Stimulated activated CD8-positive, alpha-beta memory T cell treated with anti-CD3 and anti-CD28 coated beads, Interleukin-15, amount 100 ng/mL, for 48 hours (primary cell): ENCODE data around the gene ZMAT5.

Source experiments
- DNase-seq, 2 donors: peaks; one replicate each; pipeline ENCODE4 v3.0.0-alpha.2; 2020; ENCODE audit warnings: low read depth in 2 of 2

ZMAT5 gene

GRCh38 chr22:29689206-29689879 lies 77.5 kb downstream of the ZMAT5 start:
- DNase-seq: no peak

GRCh38 chr22:29684244-29684643 lies 82.6 kb downstream of the ZMAT5 start:
- DNase-seq: no peak

DNA sequence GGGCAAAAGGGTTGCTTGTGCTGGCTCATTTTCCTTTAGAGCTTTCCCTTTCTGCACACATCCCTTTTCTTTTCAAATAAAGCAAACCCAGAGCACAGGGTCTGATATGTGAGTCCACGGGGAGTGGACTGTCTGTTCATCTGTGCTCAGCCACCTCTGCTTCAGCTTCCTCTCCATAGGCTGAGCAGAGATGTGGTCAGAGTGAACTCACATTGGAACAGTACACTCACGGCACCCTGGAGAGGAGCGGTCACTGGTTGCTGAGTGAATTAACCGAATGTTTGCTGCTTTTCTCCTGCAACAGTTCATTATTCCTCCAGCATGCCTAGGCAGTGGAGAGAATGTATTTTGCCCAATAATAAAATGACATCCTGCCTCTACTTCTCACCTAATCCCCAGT lies 83.3 kb downstream of the ZMAT5 start:
- no peak for DNase-seq
